Lower leg skin (tissue), 4 donors: ENCODE measurements around the gene BARX2. TPM values are rescaled to one million over a fixed set of nuclear protein-coding genes. Genes with fewer than 3 reads are reported as not detected.
A peak's percentile ranks its signal among the peaks of the same experiment; 100 is the strongest.

Experiments used
- DNase-seq, 2 donors: peaks; one replicate each; pipeline ENCODE4 v3.0.0-alpha.2; 2019; ENCODE audit warnings: low spot score in 2 of 2
- H3K4me3 ChIP-seq: fragments of 200-600 bp; sonication (generic); 2 replicates; pipeline ENCODE4 v1.5.1; 2017; ENCODE audit warnings: mild to moderate bottlenecking, low read depth; ENCODE audit not compliant: poor library complexity, severe bottlenecking
- CTCF ChIP-seq, 3 donors: fragments of 450-650 bp; IDR thresholded peaks; one replicate each; pipeline ENCODE4 v1.5.1; 2016; ENCODE audit warnings: antibody characterized with exemption in 3 of 3, mild to moderate bottlenecking in 3 of 3, moderate library complexity in 2 of 3
- POLR2A ChIP-seq, 2 donors: fragments of 450-650 bp; IDR thresholded peaks; one replicate each; pipeline ENCODE4 v1.6.1; 2016 to 2017; ENCODE audit warnings: antibody characterized with exemption in 2 of 2, mild to moderate bottlenecking in 1 of 2, moderate library complexity in 1 of 2
- WGBS, 2 donors: methylation state at CpG; one replicate each; pipeline ENCODE4 v1.1.5; 2018; 5-methylcytosine and 5-hydroxymethylcytosine counted together
- intact Hi-C: fragments of 100-400 bp; cut with DNase I; formaldehyde crosslinking; loops from one replicate; pipeline ENCODE4 v1.15.0; 2023; ENCODE audit warnings: low total_unique reads
- total RNA-seq, 4 donors: library from RNA; depleted of rRNA; stranded (reverse); fragments of >200 nt; gene quantifications; one replicate each; pipeline ENCODE4 v1.1.0, GENCODE V29; 2016

BARX2 gene
- total RNA-seq, 4 donors from 2014 or later = 9.4 to 31.1 (median 14.1) TPM

GRCh38 chr11:129359748-129360147, 15.9 kb upstream of the BARX2 start:
- TF ChIP-seq POLR2A (IDR thresholded peaks at IDR 0.05) (no peak), CTCF (IDR thresholded peaks at IDR 0.05) (no peak)
- WGBS, 2 donors = 71 to 72% methylated on average over 2 of the region's 2 CpGs
- no peak overlapping the region for H3K4me3 ChIP-seq
- intact Hi-C loops = loop anchor here (5.0 kb wide), 1 partner anchor 388 kb away; no protein-coding TSS in a partner anchor
- DNase-seq = no peak

GRCh38 chr11:129364143-129364654, 11.4 kb upstream of the BARX2 start:
- peak in 1 of 3 donors; percentile 85 for TF ChIP-seq CTCF (IDR thresholded peaks at IDR 0.05)
- TF ChIP-seq POLR2A (IDR thresholded peaks at IDR 0.05) = no peak
- 2 to 3% methylated on average over 19 of the region's 19 CpGs for WGBS, 2 donors
- intact Hi-C loops = loop anchor here (5.0 kb wide), 1 partner anchor 383 kb away; no protein-coding TSS in a partner anchor
- peak; percentile 54 to 91 for DNase-seq
- H3K4me3 ChIP-seq = no peak overlapping the region

DNA sequence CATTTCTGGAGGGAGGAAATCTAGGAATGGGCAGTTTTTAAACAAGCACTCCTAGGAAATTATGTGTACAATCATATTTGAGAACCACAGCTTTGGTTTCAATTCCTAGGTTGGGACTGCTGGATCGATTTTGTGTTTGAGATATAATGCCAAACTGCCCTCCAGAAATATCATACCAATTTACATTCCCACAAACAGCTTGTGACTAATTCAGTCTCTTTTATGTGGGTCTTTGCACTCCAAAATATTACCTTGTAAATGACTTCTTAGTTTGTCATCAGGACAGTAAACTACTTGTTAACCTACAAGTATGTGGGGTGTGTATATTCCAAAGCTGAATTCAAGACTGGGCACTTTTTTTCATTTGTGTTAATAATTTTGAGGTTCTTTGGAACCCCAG, 9.8 kb upstream of the BARX2 start:
- WGBS, 2 donors = 34 to 54% methylated on average over 1 of the region's 1 CpG
- intact Hi-C loops = no loop called here
- no peak overlapping the region for H3K4me3 ChIP-seq
- no peak for TF ChIP-seq CTCF (IDR thresholded peaks at IDR 0.05)
- no peak for TF ChIP-seq POLR2A (IDR thresholded peaks at IDR 0.05)
- no peak for DNase-seq

DNA sequence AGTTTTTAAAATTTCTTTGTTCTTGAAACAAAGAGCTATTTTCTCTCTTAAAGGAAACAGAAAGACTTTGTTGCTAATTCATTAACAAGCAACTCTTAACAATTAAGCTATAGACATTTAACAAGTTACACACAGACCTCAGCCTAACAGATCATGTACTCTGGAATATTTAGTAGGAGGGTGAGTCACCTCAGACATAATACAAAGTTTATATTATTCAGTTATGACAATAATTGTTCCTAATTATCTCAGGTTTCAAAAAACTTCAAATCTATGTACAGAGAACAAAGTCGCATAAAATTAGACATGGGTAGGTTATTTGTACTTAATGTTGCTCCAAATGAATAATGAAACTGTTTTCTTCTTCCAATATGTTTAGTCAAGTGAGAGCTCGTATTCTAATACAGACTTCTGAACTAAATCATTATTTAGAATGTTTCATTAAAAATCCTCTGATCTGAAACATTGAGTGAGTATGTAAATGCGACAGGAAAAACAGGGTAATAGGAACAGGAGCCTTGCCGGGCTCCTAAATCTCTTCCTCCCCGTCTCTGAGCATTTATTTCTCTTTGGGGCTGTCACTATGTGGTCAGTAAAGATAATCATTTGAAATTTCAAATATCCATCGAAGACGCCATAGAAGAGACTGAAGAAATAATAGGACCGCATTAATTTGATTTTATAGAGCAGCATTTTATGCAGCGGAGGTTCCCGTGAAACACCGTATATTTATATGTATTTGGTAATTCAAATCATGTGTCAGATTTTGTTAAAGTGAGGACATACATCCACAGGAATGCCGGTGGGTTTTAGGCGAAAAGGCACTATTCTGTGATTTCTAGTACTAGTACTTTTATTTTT, 8.7 kb upstream of the BARX2 start:
- H3K4me3 ChIP-seq = no peak overlapping the region
- intact Hi-C loops = no loop called here
- 76 to 77% methylated on average over 13 of the region's 13 CpGs for WGBS, 2 donors
- no peak for DNase-seq
- TF ChIP-seq POLR2A (IDR thresholded peaks at IDR 0.05) (no peak), CTCF (IDR thresholded peaks at IDR 0.05) (no peak)

- intact Hi-C loops = no loop called here
- no peak for TF ChIP-seq POLR2A (IDR thresholded peaks at IDR 0.05)
- no peak for TF ChIP-seq CTCF (IDR thresholded peaks at IDR 0.05)
- no peak for DNase-seq
- WGBS, 2 donors = 41 to 43% methylated on average over 4 of the region's 4 CpGs
- H3K4me3 ChIP-seq = no peak overlapping the region
Measured at GRCh38 chr11:129368889-129369672, 6.6 kb upstream of the BARX2 start.
